BLaER1 (cell line): ENCODE data around the gene CTNND2.

Source experiments
- H3K27ac ChIP-seq: shearing (Covaris generic); formaldehyde crosslinking; 2 replicates; pipeline ENCODE4 v1.8.1; 2022
- H3K27me3 ChIP-seq: shearing (Covaris generic); formaldehyde crosslinking; 2 replicates; pipeline ENCODE4 v1.8.1; 2022
- H3K36me3 ChIP-seq: shearing (Covaris generic); formaldehyde crosslinking; 2 replicates; pipeline ENCODE4 v1.8.1; 2022
- H3K4me1 ChIP-seq: shearing (Covaris generic); formaldehyde crosslinking; 2 replicates; pipeline ENCODE4 v1.8.1; 2022
- H3K4me2 ChIP-seq: shearing (Covaris generic); formaldehyde crosslinking; 2 replicates; pipeline ENCODE4 v1.8.1; 2022
- H3K4me3 ChIP-seq: shearing (Covaris generic); formaldehyde crosslinking; 2 replicates; pipeline ENCODE4 v1.8.1; 2022
- H3K9ac ChIP-seq: shearing (Covaris generic); formaldehyde crosslinking; 2 replicates; pipeline ENCODE4 v1.8.1; 2022
- H3K9me3 ChIP-seq: shearing (Covaris generic); formaldehyde crosslinking; 2 replicates; pipeline ENCODE4 v1.8.1; 2022
- H4K20me1 ChIP-seq: shearing (Covaris generic); formaldehyde crosslinking; 2 replicates; pipeline ENCODE4 v1.8.1; 2022
- Cebpa-rat ChIP-seq: shearing (Covaris generic); IDR thresholded peaks from 2 replicates; pipeline ENCODE4 v1.8.1; 2022

The CTNND2 gene

DNA sequence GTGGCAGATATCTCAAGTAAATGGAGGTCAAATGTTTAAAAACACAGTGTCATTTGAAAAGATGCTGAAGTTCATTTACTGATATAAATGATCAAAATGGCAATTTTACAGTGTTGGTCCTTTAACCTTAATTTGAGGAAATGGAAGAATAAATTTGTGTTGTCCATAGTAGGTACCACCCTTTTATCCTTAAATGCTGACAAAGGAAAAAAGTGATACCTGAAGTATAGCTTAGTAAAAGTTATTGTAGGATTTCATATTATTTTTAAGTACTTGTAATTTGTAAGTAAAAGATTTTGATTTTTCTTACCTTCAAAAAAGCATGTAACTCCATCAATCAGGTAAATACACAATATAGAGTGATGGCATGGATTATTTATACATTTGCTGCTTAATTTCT lies 976.6 kb downstream of the CTNND2 start:
- no peak overlapping the region for H3K4me2 ChIP-seq
- H3K4me1 ChIP-seq, result no peaks in the 10 kb centered on the region
- H3K27ac ChIP-seq, result no peak overlapping the region
- H4K20me1 ChIP-seq, result no peaks in the 10 kb centered on the region
- H3K36me3 ChIP-seq, result no peaks in the 10 kb centered on the region
- 0 out of 2 replicates have a peak, but pooled peaks cover 8% of the 10 kb centered on the region for H3K9me3 ChIP-seq
- no peak overlapping the region for H3K4me3 ChIP-seq
- TF ChIP-seq Cebpa-rat, result no peak
- no peak overlapping the region for H3K9ac ChIP-seq
- no peaks in the 10 kb centered on the region for H3K27me3 ChIP-seq

DNA sequence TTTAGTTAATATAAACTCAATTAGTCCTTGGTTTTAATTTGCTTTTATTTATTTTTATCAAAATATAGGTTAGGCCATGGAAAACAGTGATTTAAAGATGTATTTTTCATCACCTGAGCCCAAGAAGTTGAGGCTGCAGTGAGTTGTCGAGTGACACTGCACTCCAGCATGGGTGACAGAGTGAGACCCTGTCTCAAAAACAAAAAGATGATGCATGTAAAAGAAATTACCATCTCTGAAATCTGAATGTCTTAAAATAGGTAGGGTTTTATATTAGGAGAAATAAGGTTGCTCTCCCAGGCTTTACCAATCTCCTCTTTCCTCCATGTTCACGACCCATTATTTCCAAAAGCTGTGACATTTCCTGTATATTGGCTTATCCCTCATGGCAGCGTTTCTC lies 980.9 kb downstream of the CTNND2 start:
- 0 out of 2 replicates have a peak, but pooled peaks cover 9% of the 10 kb centered on the region for H3K4me1 ChIP-seq
- H3K27me3 ChIP-seq, result no peaks in the 10 kb centered on the region
- no peaks in the 10 kb centered on the region for H3K9me3 ChIP-seq
- H4K20me1 ChIP-seq, result no peaks in the 10 kb centered on the region
- no peak overlapping the region for H3K4me3 ChIP-seq
- H3K27ac ChIP-seq, result no peak overlapping the region
- no peak for TF ChIP-seq Cebpa-rat
- H3K9ac ChIP-seq, result no peak overlapping the region
- H3K4me2 ChIP-seq, result no peak overlapping the region
- no peaks in the 10 kb centered on the region for H3K36me3 ChIP-seq
